Caco-2 (cell line): ENCODE results near the gene GRID1. TPM values are rescaled to one million over a fixed set of nuclear protein-coding genes. Genes with fewer than 3 reads are reported as not detected.

Experiments
- BruUV-seq: library from RNA; stranded (reverse); fragments of 400-500 nt; replicated peaks from 2 replicates; lab custom pipeline; 2021; lab: Mats Ljungman, UMichigan
- CTCF ChIA-PET: fragments of 300-600 bp; sonication (Branson Sonifier 250); formaldehyde crosslinking; loops from one replicate; lab custom pipeline; 2022; ENCODE audit warnings: antibody characterized with exemption; lab: Charles Lee
- POLR2A ChIA-PET: fragments of 300-600 bp; sonication (Branson Sonifier 250); formaldehyde crosslinking; loops from one replicate; lab custom pipeline; 2022; ENCODE audit warnings: antibody characterized with exemption; lab: Charles Lee
- DNase-seq, 2 experiments: peaks; one replicate each; pipeline versions ENCODE4 v3.0.0 to v3.0.0-alpha.2; 2020 to 2022
- H3K27me3 ChIP-seq: replicated peaks from 2 replicates; pipeline ENCODE4 v1.6.0; 2011; ENCODE audit warnings: low read length; ENCODE audit not compliant: control insufficient read depth, insufficient read depth
- H3K36me3 ChIP-seq: 2 replicates; pipeline ENCODE4 v1.5.1; 2011; ENCODE audit warnings: low read length; ENCODE audit not compliant: control insufficient read depth, insufficient read depth
- H3K4me1 ChIP-seq: fragments of 250-450 bp; sonication (Bioruptor Pico); 2 replicates; pipeline ENCODE4 v1.5.1; 2020; ENCODE audit warnings: mild to moderate bottlenecking
- H3K4me3 ChIP-seq: 2 replicates; pipeline ENCODE4 v1.5.1; 2011; ENCODE audit warnings: low read depth, mild to moderate bottlenecking, control low read depth, low read length
- H3K9me3 ChIP-seq: fragments of 250-450 bp; sonication (Bioruptor Pico); 2 replicates; pipeline ENCODE4 v1.5.1; 2020; ENCODE audit warnings: mild to moderate bottlenecking, moderate library complexity
- H3K27ac Mint-ChIP-seq: one replicate; pipeline ENCODE4 v1.8.0; 2022; ENCODE audit warnings: mixed read lengths; ENCODE audit not compliant: unreplicated experiment
- H3K27me3 Mint-ChIP-seq: one replicate; pipeline ENCODE4 v1.8.0; 2022; ENCODE audit warnings: mixed read lengths; ENCODE audit not compliant: insufficient read depth, unreplicated experiment
- H3K36me3 Mint-ChIP-seq: one replicate; pipeline ENCODE4 v1.8.0; 2022; ENCODE audit warnings: mild to moderate bottlenecking, mixed read lengths; ENCODE audit not compliant: insufficient read depth, unreplicated experiment
- H3K4me1 Mint-ChIP-seq: one replicate; pipeline ENCODE4 v1.8.0; 2022; ENCODE audit warnings: low read depth, mixed read lengths; ENCODE audit not compliant: unreplicated experiment
- H3K4me3 Mint-ChIP-seq: one replicate; pipeline ENCODE4 v1.8.0; 2022; ENCODE audit warnings: mild to moderate bottlenecking, moderate library complexity, mixed read lengths; ENCODE audit not compliant: unreplicated experiment
- H3K9me3 Mint-ChIP-seq: one replicate; pipeline ENCODE4 v1.8.0; 2022; ENCODE audit warnings: mixed read lengths; ENCODE audit not compliant: unreplicated experiment
- intact Hi-C: fragments of 100-400 bp; cut with micrococcal nuclease; formaldehyde crosslinking; loops from one replicate; pipeline ENCODE4 v1.10.0; 2022; ENCODE audit not compliant: unreplicated experiment
- total RNA-seq: library from RNA; stranded (reverse); gene quantifications from 2 replicates; pipeline ENCODE4 v1.2.3, GENCODE V29; 2022
- TF ChIP-seq, protein P1 (sequence below), 2 experiments: fragments of 200-600 bp in 1 of 2; IDR thresholded peaks; 1 replicate in 1 of 2; 2 replicates in 1 of 2; pipeline versions ENCODE4 v1.5.1 to v1.8.0; 2011 to 2022; ENCODE audit warnings: antibody characterized with exemption in 1 of 2, control low read depth in 1 of 2, inconsistent platforms in 1 of 2, low read depth in 1 of 2, low read length in 1 of 2, mild to moderate bottlenecking in 1 of 2, moderate library complexity in 1 of 2; ENCODE audit not compliant: insufficient read depth in 1 of 2, severe bottlenecking in 1 of 2, unreplicated experiment in 1 of 2

GRID1 gene
- total RNA-seq, 1 experiment from 2014 or later: 8.0 TPM

DNA sequence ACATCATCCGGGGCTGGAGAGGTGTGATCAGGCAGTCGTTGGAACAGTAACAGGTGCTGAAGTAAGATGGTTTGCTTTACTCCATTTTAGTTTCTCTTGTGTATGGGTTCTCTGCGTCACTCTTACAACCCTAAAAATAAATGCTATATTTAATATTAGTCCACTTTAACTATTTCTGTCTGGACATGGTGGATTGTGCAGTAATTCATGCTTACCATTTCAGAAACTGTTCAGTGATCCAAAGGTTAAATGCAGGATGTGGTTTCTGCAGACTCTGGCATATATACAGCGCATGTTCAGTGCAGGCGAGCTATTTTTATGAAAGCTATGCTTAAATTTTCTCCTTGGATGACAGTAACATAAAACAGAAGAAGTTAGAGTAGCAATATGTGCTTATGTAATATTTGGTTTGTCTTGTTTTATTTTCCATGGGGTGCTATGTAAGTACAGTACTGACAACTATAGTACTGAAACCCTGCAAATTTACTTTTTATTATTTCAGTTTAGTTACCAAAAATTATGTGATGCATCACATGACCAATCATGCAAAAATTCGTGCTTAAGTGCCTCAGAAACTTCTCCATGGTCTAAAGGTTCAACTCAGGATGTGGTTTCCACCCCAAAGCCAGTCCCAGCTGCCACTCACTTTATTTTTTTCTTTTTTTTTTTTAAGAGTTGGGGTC is 46.6 kb upstream of the GRID1 start:
- BruUV-seq: no TSS peak
- ChIA-PET CTCF (no interaction called here), POLR2A (no interaction called here)
- Histone ChIP-seq H3K27me3 (no peaks in the 10 kb centered on the region), H3K9me3 (peaks cover 5% of the 10 kb centered on the region), H3K36me3 (no peaks in the 10 kb centered on the region), H3K4me1 (no peaks in the 10 kb centered on the region), H3K4me3 (no peak overlapping the region)
- peaks cover 9% of the 10 kb centered on the region for H3K9me3 Mint-ChIP-seq
- H3K4me1 Mint-ChIP-seq: peaks cover 7% of the 10 kb centered on the region
- no peak overlapping the region for H3K27ac Mint-ChIP-seq
- no peak for DNase-seq
- no peaks in the 10 kb centered on the region for H3K36me3 Mint-ChIP-seq
- TF ChIP-seq, protein P1, sequence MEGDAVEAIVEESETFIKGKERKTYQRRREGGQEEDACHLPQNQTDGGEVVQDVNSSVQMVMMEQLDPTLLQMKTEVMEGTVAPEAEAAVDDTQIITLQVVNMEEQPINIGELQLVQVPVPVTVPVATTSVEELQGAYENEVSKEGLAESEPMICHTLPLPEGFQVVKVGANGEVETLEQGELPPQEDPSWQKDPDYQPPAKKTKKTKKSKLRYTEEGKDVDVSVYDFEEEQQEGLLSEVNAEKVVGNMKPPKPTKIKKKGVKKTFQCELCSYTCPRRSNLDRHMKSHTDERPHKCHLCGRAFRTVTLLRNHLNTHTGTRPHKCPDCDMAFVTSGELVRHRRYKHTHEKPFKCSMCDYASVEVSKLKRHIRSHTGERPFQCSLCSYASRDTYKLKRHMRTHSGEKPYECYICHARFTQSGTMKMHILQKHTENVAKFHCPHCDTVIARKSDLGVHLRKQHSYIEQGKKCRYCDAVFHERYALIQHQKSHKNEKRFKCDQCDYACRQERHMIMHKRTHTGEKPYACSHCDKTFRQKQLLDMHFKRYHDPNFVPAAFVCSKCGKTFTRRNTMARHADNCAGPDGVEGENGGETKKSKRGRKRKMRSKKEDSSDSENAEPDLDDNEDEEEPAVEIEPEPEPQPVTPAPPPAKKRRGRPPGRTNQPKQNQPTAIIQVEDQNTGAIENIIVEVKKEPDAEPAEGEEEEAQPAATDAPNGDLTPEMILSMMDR (IDR thresholded peaks at IDR 0.05; ENCODE audit: insufficient read depth in 1 of 2, low read depth in 1 of 2, low read length in 1 of 2, severe bottlenecking in 1 of 2, unreplicated experiment in 1 of 2): no peak
- peaks cover 4% of the 10 kb centered on the region for H3K27me3 Mint-ChIP-seq
- intact Hi-C loops: no loop called here
- no peak overlapping the region for H3K4me3 Mint-ChIP-seq

DNA sequence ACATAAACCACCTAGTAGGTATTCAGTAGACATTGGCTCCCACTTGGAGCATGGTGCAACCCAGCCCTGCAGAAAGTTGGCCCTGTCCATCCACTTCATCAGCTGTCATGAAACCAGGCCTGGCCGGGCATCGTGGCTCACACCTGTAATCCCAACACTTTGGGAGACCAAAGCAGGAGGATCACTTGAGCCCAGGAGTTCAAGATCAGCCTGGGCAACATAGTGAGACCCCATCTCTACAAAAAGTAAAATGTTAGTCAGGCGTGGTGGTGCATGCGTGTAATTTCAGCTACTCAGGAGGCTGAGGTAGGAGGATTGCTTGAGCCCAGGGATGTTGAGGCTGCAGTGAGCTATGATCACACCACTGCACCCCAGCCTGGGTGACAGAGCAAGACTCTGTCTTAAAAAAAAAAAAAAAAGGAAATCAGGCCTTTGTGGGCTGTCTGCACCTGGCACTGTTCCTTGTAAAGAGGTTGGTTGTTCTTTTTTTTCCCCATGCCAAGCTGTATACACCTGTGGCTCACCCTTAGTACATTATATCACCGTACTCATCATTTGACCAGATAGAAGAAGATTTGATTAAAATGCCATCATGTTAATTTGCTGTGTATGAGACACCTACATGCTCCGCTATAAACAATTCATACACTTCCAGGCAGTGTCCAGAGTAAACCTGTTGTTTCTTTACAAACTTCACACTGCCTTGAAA is 45.4 kb upstream of the GRID1 start:
- H3K36me3 Mint-ChIP-seq: no peaks in the 10 kb centered on the region
- H3K27me3 Mint-ChIP-seq: peaks cover 4% of the 10 kb centered on the region
- no peak overlapping the region for H3K27ac Mint-ChIP-seq
- ChIA-PET CTCF (no interaction called here), POLR2A (no interaction called here)
- intact Hi-C loops: no loop called here
- no peaks in the 10 kb centered on the region for H3K4me1 ChIP-seq
- TF ChIP-seq, protein P1 (IDR thresholded peaks at IDR 0.05; ENCODE audit: insufficient read depth in 1 of 2, low read depth in 1 of 2, low read length in 1 of 2, severe bottlenecking in 1 of 2, unreplicated experiment in 1 of 2): no peak
- peaks cover 5% of the 10 kb centered on the region for H3K9me3 ChIP-seq
- no peaks in the 10 kb centered on the region for H3K27me3 ChIP-seq
- no peak overlapping the region for H3K4me3 ChIP-seq
- H3K36me3 ChIP-seq: no peaks in the 10 kb centered on the region
- peaks cover 7% of the 10 kb centered on the region for H3K4me1 Mint-ChIP-seq
- no peak for DNase-seq
- peaks cover 9% of the 10 kb centered on the region for H3K9me3 Mint-ChIP-seq
- no peak overlapping the region for H3K4me3 Mint-ChIP-seq
- no TSS peak for BruUV-seq

DNA sequence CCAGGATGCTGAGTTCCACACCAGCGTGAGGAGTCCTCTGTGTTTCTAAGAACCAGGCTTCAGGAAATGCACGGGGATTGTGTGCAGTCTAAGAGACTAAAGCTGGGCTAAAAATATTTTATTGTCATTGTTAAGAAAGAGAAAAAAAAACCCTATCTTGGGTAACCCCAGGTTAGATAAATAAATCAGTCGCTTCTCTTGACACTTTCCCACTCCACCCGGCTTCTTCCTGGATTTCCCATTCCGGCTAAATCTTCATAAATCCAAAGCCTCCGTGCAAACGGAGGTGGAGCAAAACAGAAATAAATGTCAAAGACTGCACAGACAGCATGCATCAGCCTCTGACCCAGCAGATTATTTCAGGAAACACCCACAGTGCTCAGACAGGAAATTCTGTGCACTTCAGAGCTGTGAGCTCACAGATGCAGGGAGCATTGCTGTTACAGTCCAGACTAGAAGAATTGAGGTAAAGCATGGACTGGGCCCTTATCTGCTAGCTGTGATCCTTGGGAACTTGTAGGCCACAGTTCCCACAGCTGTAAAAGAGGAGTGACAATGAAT is 44.8 kb upstream of the GRID1 start:
- Mint-ChIP-seq H3K27ac (peak overlapping the region; percentile 19), H3K36me3 (no peaks in the 10 kb centered on the region), H3K27me3 (peaks cover 4% of the 10 kb centered on the region), H3K4me3 (no peak overlapping the region), H3K4me1 (peaks cover 7% of the 10 kb centered on the region), H3K9me3 (peaks cover 9% of the 10 kb centered on the region)
- no peak for DNase-seq
- Histone ChIP-seq H3K4me1 (no peaks in the 10 kb centered on the region), H3K36me3 (no peaks in the 10 kb centered on the region), H3K9me3 (peaks cover 5% of the 10 kb centered on the region), H3K4me3 (no peak overlapping the region), H3K27me3 (no peaks in the 10 kb centered on the region)
- POLR2A ChIA-PET: no interaction called here
- TF ChIP-seq, protein P1 (IDR thresholded peaks at IDR 0.05; ENCODE audit: insufficient read depth in 1 of 2, low read depth in 1 of 2, low read length in 1 of 2, severe bottlenecking in 1 of 2, unreplicated experiment in 1 of 2): no peak
- no TSS peak for BruUV-seq
- CTCF ChIA-PET: no interaction called here
- intact Hi-C loops: no loop called here
